ENCODE results near the gene TFCP2L1. TPM values are rescaled to one million over a fixed set of nuclear protein-coding genes. Genes with fewer than 3 reads are reported as not detected.
"Not testable (repeated sequence)": the region's sequence is repeated elsewhere in the genome, so short reads cannot be mapped to it uniquely, and the experiment has no call there.

The TFCP2L1 gene
- polyA plus RNA-seq, 3 donors = 0.03 to 0.24 TPM; not detected in 1

DNA sequence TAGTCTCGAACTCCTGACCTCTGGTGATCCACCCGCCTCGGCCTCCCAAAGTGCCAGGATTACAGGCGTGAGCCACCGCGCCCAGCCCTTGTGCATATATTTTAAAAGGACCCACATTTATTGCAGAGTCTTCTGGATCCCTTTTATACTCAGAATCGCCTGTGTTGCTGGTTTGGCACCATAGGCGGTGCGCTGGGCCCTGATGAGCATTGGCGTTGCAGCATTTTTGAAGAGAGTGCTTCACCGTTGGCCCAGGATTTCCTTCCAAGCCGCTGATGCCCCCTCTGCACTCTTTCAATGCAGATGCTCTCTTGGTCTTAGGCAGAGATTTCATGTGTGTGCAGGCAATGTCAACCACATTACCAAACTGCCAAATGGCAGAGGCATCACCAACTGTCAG is 13.5 kb upstream of the TFCP2L1 start:
- Histone ChIP-seq H3K4me2 (replicated peaks; ENCODE audit: extremely low read depth, low read length, poor library complexity, severe bottlenecking) (no peak overlapping the region), H3K9ac (ENCODE audit: insufficient read depth, low read length, poor library complexity, severe bottlenecking) (no peak overlapping the region), H3K27me3 (ENCODE audit: control insufficient read depth in 2 of 2, insufficient read depth in 2 of 2, low read length in 2 of 2) (no peaks in the 10 kb centered on the region), H2AFZ (ENCODE audit: insufficient read depth, low read depth, low read length, poor library complexity, severe bottlenecking) (no peak overlapping the region), H3K9me3 (replicated peaks in 1 of 2; ENCODE audit: control insufficient read depth in 1 of 2, insufficient read depth in 1 of 2, low read length in 2 of 2) (no peaks in the 10 kb centered on the region), H3K36me3 (replicated peaks in 1 of 2; ENCODE audit: control insufficient read depth in 1 of 2, insufficient read depth in 2 of 2, low read length in 2 of 2) (no peaks in the 10 kb centered on the region), H3K4me3 (replicated peaks in 1 of 3; ENCODE audit: low read depth in 2 of 3, low read length in 3 of 3) (no peak overlapping the region), H3K27ac (ENCODE audit: low read depth in 1 of 2, low read length in 2 of 2) (no peak overlapping the region), H3K79me2 (ENCODE audit: insufficient read depth, low read length) (no peaks in the 10 kb centered on the region), H4K20me1 (ENCODE audit: insufficient read depth, low read length) (no peaks in the 10 kb centered on the region), H3K4me1 (ENCODE audit: control insufficient read depth in 1 of 2, insufficient read depth in 2 of 2, low read length in 2 of 2) (peaks cover 5% of the 10 kb centered on the region in 2 donors)
- H3K9me3 Mint-ChIP-seq = peaks cover 0 to 4% (median 2%) of the 10 kb centered on the region in 7 donors
- H3K27me3 Mint-ChIP-seq (ENCODE audit: low read depth in 3 of 3) = peaks cover 1 to 11% (median 10%) of the 10 kb centered on the region in 3 donors
- TF ChIP-seq, protein P1, sequence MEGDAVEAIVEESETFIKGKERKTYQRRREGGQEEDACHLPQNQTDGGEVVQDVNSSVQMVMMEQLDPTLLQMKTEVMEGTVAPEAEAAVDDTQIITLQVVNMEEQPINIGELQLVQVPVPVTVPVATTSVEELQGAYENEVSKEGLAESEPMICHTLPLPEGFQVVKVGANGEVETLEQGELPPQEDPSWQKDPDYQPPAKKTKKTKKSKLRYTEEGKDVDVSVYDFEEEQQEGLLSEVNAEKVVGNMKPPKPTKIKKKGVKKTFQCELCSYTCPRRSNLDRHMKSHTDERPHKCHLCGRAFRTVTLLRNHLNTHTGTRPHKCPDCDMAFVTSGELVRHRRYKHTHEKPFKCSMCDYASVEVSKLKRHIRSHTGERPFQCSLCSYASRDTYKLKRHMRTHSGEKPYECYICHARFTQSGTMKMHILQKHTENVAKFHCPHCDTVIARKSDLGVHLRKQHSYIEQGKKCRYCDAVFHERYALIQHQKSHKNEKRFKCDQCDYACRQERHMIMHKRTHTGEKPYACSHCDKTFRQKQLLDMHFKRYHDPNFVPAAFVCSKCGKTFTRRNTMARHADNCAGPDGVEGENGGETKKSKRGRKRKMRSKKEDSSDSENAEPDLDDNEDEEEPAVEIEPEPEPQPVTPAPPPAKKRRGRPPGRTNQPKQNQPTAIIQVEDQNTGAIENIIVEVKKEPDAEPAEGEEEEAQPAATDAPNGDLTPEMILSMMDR (IDR thresholded peaks at IDR 0.05) = no peak
- H3K36me3 Mint-ChIP-seq = no peaks in the 10 kb centered on the region
- no peak overlapping the region for H3K4me3 Mint-ChIP-seq
- DNase-seq = no peak
- 91% methylated on average over 11 of the region's 12 CpGs for WGBS (ENCODE audit: insufficient coverage)
- intact Hi-C loops (cut with micrococcal nuclease) = loop anchor here in 1 of 2 donors (10.0 kb wide), 1 partner anchor 114 kb away; no protein-coding TSS in a partner anchor
- no peak overlapping the region for H3K27ac Mint-ChIP-seq
- peaks cover 10% of the 10 kb centered on the region for H3K4me1 Mint-ChIP-seq

DNA sequence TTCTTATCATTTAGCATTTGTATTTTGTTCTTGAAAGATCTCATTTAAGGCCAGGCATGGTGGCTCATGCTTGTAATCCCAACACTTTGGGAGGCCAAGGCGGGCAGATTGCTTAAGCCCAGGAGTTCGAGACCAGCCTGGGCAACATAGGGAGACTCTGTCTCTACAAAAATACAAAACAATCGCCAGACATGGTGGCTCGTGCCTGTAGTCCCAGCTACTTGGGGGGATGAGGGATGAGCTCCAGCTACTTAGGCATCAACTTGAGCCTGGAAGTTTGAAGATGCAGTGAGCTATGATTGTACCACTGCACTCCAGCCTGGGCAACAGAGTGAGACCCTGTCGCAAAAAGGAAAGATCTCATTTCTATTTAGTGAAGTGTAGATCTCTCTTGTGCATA is 12.9 kb upstream of the TFCP2L1 start:
- H3K9me3 Mint-ChIP-seq; H3K4me3 Mint-ChIP-seq; DNase-seq; H3K9ac ChIP-seq (ENCODE audit: insufficient read depth, low read length, poor library complexity, severe bottlenecking); H3K36me3 ChIP-seq (replicated peaks in 1 of 2; ENCODE audit: control insufficient read depth in 1 of 2, insufficient read depth in 2 of 2, low read length in 2 of 2); H3K9me3 ChIP-seq (replicated peaks in 1 of 2; ENCODE audit: control insufficient read depth in 1 of 2, insufficient read depth in 1 of 2, low read length in 2 of 2); H3K27ac Mint-ChIP-seq; H2AFZ ChIP-seq (ENCODE audit: insufficient read depth, low read depth, low read length, poor library complexity, severe bottlenecking); H3K79me2 ChIP-seq (ENCODE audit: insufficient read depth, low read length); H3K4me1 Mint-ChIP-seq; H3K4me3 ChIP-seq (replicated peaks in 1 of 3; ENCODE audit: low read depth in 2 of 3, low read length in 3 of 3); H3K27me3 ChIP-seq (ENCODE audit: control insufficient read depth in 2 of 2, insufficient read depth in 2 of 2, low read length in 2 of 2); H4K20me1 ChIP-seq (ENCODE audit: insufficient read depth, low read length); H3K36me3 Mint-ChIP-seq; H3K4me1 ChIP-seq (ENCODE audit: control insufficient read depth in 1 of 2, insufficient read depth in 2 of 2, low read length in 2 of 2); H3K4me2 ChIP-seq (replicated peaks; ENCODE audit: extremely low read depth, low read length, poor library complexity, severe bottlenecking); H3K27ac ChIP-seq (ENCODE audit: low read depth in 1 of 2, low read length in 2 of 2): not testable (repeated sequence)
- WGBS (ENCODE audit: insufficient coverage) = 100% methylated on average over 1 of the region's 5 CpGs
- H3K27me3 Mint-ChIP-seq (ENCODE audit: low read depth in 3 of 3) = peaks cover 4 to 12% (median 10%) of the 10 kb centered on the region in 3 donors
- intact Hi-C loops (cut with micrococcal nuclease) = loop anchor here in 1 of 2 donors (10.0 kb wide), 1 partner anchor 113 kb away; no protein-coding TSS in a partner anchor

All from CD14-positive monocyte (primary cell).